PC-9 (cell line): Measurements from ENCODE around the gene KLHL17.

Experiments
- CTCF ChIP-seq: fragments of 200-600 bp; sonication (generic); conservative IDR thresholded peaks from 2 replicates; pipeline ENCODE4 v1.6.1; 2017; ENCODE audit warnings: mixed run types, antibody characterized with exemption, mild to moderate bottlenecking, moderate library complexity
- EZH2 ChIP-seq: fragments of 200-600 bp; sonication (generic); IDR thresholded peaks from 2 replicates; pipeline ENCODE4 v1.8.0; 2017; ENCODE audit warnings: antibody characterized with exemption, low read depth

DNA sequence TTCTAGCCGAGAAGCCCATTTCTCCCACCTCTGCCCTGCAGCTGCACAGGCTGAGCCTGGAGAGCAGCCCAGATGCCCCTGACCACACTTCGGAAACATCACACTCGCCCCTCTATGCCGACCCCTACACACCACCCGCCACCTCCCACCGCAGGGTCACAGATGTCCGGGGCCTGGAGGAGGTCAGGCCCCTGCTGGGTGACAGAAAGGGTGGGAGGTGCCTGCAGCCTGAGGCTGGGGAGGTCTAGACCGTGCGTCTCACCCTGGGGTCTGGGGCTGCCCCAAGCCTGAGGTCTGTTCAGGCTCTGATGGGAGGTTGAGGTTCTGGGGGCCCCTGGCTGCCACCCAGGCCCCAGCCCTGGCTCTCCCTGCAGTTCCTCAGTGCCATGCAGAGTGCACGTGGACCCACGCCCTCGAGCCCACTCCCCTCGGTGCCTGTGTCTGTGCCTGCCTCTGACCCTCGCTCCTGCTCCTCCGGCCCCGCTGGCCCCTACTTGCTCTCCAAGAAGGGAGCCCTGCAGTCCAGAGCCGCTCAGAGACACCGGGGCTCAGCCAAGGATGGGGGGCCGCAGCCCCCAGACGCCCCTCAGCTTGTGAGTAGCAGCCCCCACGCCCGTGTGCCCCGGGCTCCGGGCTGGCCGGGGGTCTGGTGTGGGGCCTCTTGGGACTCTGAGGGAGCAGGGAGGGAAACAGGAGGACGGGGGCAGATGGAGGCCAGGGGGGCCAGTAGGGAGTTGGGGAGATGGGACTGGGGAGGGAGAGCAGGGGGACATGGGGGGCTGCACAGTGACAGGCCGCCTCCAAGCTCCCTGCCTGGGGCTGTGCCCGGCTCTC, 13.3 kb downstream of the KLHL17 start:
- TF ChIP-seq CTCF (no peak), EZH2 (no peak)
